Thyroid gland (tissue), 4 donors: ENCODE results near the gene TAF4B.

Experiments used
- POLR2A ChIP-seq, 2 donors: fragments of 450-650 bp; IDR thresholded peaks; one replicate each; pipeline ENCODE4 v1.6.1; 2017; ENCODE audit warnings: antibody characterized with exemption in 2 of 2, mild to moderate bottlenecking in 2 of 2, moderate library complexity in 1 of 2
- TF ChIP-seq, protein P1 (sequence below), 6 experiments: fragments of 200-600 bp in 3 of 6; fragments of 450-650 bp in 3 of 6; sonication (generic) in 3 of 6; IDR thresholded peaks; one replicate each; pipeline ENCODE4 v1.5.1; 2016 to 2019; ENCODE audit warnings: antibody characterized with exemption in 6 of 6, mild to moderate bottlenecking in 2 of 6, inconsistent platforms in 1 of 6, moderate library complexity in 1 of 6

DNA sequence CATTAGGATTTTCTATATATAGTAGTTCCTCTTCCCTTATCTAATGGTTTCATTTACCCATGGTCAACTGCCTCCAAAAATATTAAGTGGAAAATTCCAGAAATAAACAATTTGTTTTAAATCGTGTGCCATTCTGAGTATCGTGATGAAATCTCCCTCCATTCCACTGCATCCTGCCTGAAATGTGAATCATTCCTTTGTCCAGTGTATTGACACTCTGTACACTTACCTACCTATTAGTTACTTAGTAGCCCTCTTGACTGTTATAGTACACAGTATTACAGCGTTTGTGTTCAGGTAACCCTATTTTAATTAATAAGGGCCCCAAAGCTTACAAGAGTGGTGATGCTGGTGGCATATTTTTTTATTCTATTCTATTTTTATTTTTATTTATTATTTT lies 26.2 kb downstream of the TAF4B start:
- TF ChIP-seq, protein P1, sequence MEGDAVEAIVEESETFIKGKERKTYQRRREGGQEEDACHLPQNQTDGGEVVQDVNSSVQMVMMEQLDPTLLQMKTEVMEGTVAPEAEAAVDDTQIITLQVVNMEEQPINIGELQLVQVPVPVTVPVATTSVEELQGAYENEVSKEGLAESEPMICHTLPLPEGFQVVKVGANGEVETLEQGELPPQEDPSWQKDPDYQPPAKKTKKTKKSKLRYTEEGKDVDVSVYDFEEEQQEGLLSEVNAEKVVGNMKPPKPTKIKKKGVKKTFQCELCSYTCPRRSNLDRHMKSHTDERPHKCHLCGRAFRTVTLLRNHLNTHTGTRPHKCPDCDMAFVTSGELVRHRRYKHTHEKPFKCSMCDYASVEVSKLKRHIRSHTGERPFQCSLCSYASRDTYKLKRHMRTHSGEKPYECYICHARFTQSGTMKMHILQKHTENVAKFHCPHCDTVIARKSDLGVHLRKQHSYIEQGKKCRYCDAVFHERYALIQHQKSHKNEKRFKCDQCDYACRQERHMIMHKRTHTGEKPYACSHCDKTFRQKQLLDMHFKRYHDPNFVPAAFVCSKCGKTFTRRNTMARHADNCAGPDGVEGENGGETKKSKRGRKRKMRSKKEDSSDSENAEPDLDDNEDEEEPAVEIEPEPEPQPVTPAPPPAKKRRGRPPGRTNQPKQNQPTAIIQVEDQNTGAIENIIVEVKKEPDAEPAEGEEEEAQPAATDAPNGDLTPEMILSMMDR (IDR thresholded peaks at IDR 0.05), result no peak
- no peak for TF ChIP-seq POLR2A (IDR thresholded peaks at IDR 0.05)
